Endothelial cell of umbilical vein (primary cell): ENCODE results near the gene ARHGAP18. TPM values are rescaled to one million over a fixed set of nuclear protein-coding genes. Genes with fewer than 3 reads are reported as not detected.
A peak's percentile ranks its signal among the peaks of the same experiment; 100 is the strongest.

ENCODE experiments used
- BruUV-seq: library from RNA; stranded (reverse); fragments of 400-500 nt; replicated peaks from 2 replicates; lab custom pipeline; 2021; lab: Mats Ljungman, UMichigan
- CTCF ChIA-PET: fragments of 300-600, 350-600 bp; sonication (Branson Sonifier 250); formaldehyde crosslinking; loops from one replicate; lab custom pipeline; 2021; ENCODE audit warnings: antibody characterized with exemption, inconsistent platforms; lab: Charles Lee
- POLR2A ChIA-PET: fragments of 300-600, 350-600 bp; sonication (Branson Sonifier 250); formaldehyde crosslinking; loops from one replicate; lab custom pipeline; 2021; ENCODE audit warnings: antibody characterized with exemption, inconsistent platforms; lab: Charles Lee
- DNase-seq: peaks from one replicate; pipeline ENCODE4 v3.0.0-alpha.2; 2011; ENCODE audit warnings: low read depth, low spot score
- FAIRE-seq: peaks from 2 replicates; lab custom pipeline; 2011; peaks lifted over from hg19 to GRCh38; lab: Jason Lieb, UNC
- H2AFZ ChIP-seq: 2 replicates; pipeline ENCODE4 v1.6.0; 2012; ENCODE audit warnings: low read depth, low read length, control low read depth, inconsistent platforms
- H3K27ac ChIP-seq: 2 replicates; pipeline ENCODE4 v1.5.1; 2011; ENCODE audit warnings: low read depth, mild to moderate bottlenecking, control low read depth, low read length, moderate library complexity; ENCODE audit not compliant: insufficient read depth
- H3K27me3 ChIP-seq, 2 experiments: 2 replicates each; pipeline versions ENCODE4 v1.6.0 to v1.6.1; 2011; ENCODE audit warnings: low read length in 2 of 2, mixed read lengths in 1 of 2; ENCODE audit not compliant: control insufficient read depth in 2 of 2, insufficient read depth in 2 of 2
- H3K36me3 ChIP-seq, 2 experiments: 2 replicates in 1 of 2; 3 replicates in 1 of 2; pipeline ENCODE4 v1.5.1; 2011; ENCODE audit warnings: low read length in 2 of 2, mild to moderate bottlenecking in 1 of 2, moderate library complexity in 1 of 2; ENCODE audit not compliant: control insufficient read depth in 2 of 2, insufficient read depth in 2 of 2; ENCODE audit errors: extremely low read depth in 1 of 2
- H3K4me1 ChIP-seq: 3 replicates; pipeline ENCODE4 v1.5.1; 2011; ENCODE audit warnings: mild to moderate bottlenecking, low read length; ENCODE audit not compliant: control insufficient read depth, insufficient read depth; ENCODE audit errors: extremely low read depth
- H3K4me2 ChIP-seq: 2 replicates; pipeline ENCODE4 v1.6.1; 2011; ENCODE audit warnings: low read length, control low read depth, mixed read lengths; ENCODE audit not compliant: insufficient read depth
- H3K4me3 ChIP-seq, 3 experiments: fragments of 200-600 bp in 1 of 3; sonication (generic), shearing (Covaris generic) in 1 of 3; replicated peaks in 1 of 3; 2 replicates each; pipeline ENCODE4 v1.5.1; 2011 to 2016; ENCODE audit warnings: control low read depth in 3 of 3, low read length in 3 of 3, mild to moderate bottlenecking in 2 of 3, inconsistent platforms in 1 of 3, low read depth in 1 of 3, moderate library complexity in 1 of 3; ENCODE audit not compliant: insufficient read depth in 1 of 3
- H3K79me2 ChIP-seq: 2 replicates; pipeline ENCODE4 v1.6.0; 2012; ENCODE audit warnings: low read length, inconsistent platforms; ENCODE audit not compliant: control insufficient read depth, insufficient read depth
- H3K9ac ChIP-seq: replicated peaks from 2 replicates; pipeline ENCODE3; 2011; ENCODE audit warnings: low read length, control low read depth; ENCODE audit not compliant: insufficient read depth; ENCODE audit errors: extremely low read depth
- H3K9me1 ChIP-seq: replicated peaks from 3 replicates; pipeline ENCODE4 v1.6.0; 2011; ENCODE audit warnings: mild to moderate bottlenecking, low read length; ENCODE audit not compliant: control insufficient read depth, insufficient read depth; ENCODE audit errors: extremely low read depth
- H3K9me3 ChIP-seq: replicated peaks from 2 replicates; pipeline ENCODE4 v1.5.1; 2012; ENCODE audit warnings: low read length, inconsistent platforms; ENCODE audit not compliant: control insufficient read depth, insufficient read depth
- H4K20me1 ChIP-seq: replicated peaks from 2 replicates; pipeline ENCODE3; 2011; ENCODE audit warnings: mild to moderate bottlenecking, low read length; ENCODE audit not compliant: control insufficient read depth, insufficient read depth; ENCODE audit errors: extremely low read depth
- EZH2 ChIP-seq: IDR thresholded peaks from 2 replicates; pipeline ENCODE4 v1.6.1; 2012; ENCODE audit warnings: borderline replicate concordance, low read depth, mild to moderate bottlenecking, moderate library complexity, low read length, inconsistent platforms; ENCODE audit not compliant: severe bottlenecking
- FOS ChIP-seq: IDR thresholded peaks from 2 replicates; pipeline ENCODE4 v1.6.1; 2011; ENCODE audit warnings: mild to moderate bottlenecking, low read length, moderate library complexity, borderline replicate concordance; ENCODE audit not compliant: insufficient read depth
- GATA2 ChIP-seq: IDR thresholded peaks from 2 replicates; pipeline ENCODE4 v1.7.0; 2011; ENCODE audit warnings: low read depth, mild to moderate bottlenecking, moderate library complexity, mixed read lengths, low read length; ENCODE audit not compliant: insufficient read length, insufficient read depth
- JUN ChIP-seq: IDR thresholded peaks from 2 replicates; pipeline ENCODE4 v1.6.1; 2011; ENCODE audit warnings: borderline replicate concordance, low read depth; ENCODE audit not compliant: insufficient read length, insufficient read depth
- MYC ChIP-seq: IDR thresholded peaks from one replicate; pipeline ENCODE4 v1.6.1; 2011; ENCODE audit warnings: mild to moderate bottlenecking, low read depth, low read length
- POLR2A ChIP-seq: IDR thresholded peaks from 2 replicates; pipeline ENCODE4 v1.6.1; 2012; ENCODE audit warnings: low read depth, mild to moderate bottlenecking, control low read depth, low read length
- POLR2AphosphoS5 ChIP-seq: IDR thresholded peaks from 2 replicates; pipeline ENCODE4 v1.6.1; 2012; ENCODE audit warnings: low read depth, mild to moderate bottlenecking, control low read depth, low read length, moderate library complexity; ENCODE audit not compliant: insufficient read depth
- dilution Hi-C: fragments of 300-500 bp; cut with MboI; formaldehyde crosslinking; loops from one replicate; pipeline ENCODE4 v1.15.0; 2019; ENCODE audit warnings: low sequenced_read_pairs; ENCODE audit not compliant: extremely low pct_ligation_motif_present
- intact Hi-C: fragments of 100-400 bp; cut with micrococcal nuclease; formaldehyde crosslinking; loops from one replicate; pipeline ENCODE4 v1.10.0; 2022
- polyA plus RNA-seq, 4 experiments: library from polyadenylated mRNA; depleted of rRNA in 3 of 4; stranded (reverse) in 3 of 4; unstranded in 1 of 4; fragments of >200 nt; gene quantifications; 2 replicates each; pipeline versions ENCODE4 v1.2.1 to v1.2.3, GENCODE V29; 2011 to 2012; ENCODE audit warnings: missing spikeins in 1 of 4
- total RNA-seq: library from RNA; stranded (reverse); gene quantifications from 2 replicates; pipeline ENCODE4 v1.2.3, GENCODE V29; 2021
- TF ChIP-seq, protein P1 (sequence below): IDR thresholded peaks from 2 replicates; pipeline ENCODE4 v1.6.1; 2011; ENCODE audit not compliant: insufficient read depth, insufficient read length
- TF ChIP-seq, protein P2 (sequence below), 2 donors: IDR thresholded peaks; 1 replicate in 1 of 2; 2 replicates in 1 of 2; pipeline ENCODE4 v1.5.1; 2011; ENCODE audit warnings: low read length in 2 of 2, mild to moderate bottlenecking in 2 of 2, moderate library complexity in 2 of 2, control low read depth in 1 of 2, inconsistent platforms in 1 of 2, low read depth in 1 of 2; ENCODE audit not compliant: insufficient read depth in 1 of 2; ENCODE audit errors: extremely low read depth in 1 of 2

ARHGAP18 gene
- total and polyA plus RNA-seq, 2 donors (not counting 3 experiments of a cell fraction or from before 2014, with no cell fraction given) = 13.1 to 86.1 TPM

DNA sequence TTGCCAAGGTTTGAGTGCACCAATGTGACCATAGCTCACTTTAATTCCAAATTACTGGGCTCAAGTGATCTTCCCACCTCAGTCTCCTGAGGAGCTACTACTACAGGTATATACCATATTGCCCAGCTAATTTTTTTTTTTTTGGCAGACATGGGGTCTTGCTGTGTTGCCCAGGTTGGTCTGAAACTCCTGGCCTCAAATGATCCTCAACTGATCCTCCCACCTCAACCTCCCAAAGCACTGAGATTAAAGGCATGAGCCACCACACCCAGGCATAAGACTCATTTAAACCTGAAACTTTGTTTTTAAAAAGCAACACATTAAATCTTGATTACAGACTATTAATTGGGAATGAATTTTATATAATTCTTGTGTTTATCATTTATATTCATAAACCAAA is 67.7 kb downstream of the ARHGAP18 start:
- dilution Hi-C loops = no loop called here
- intact Hi-C loops = no loop called here
- Histone ChIP-seq H3K4me2 (no peak overlapping the region), H3K27me3 (no peaks in the 10 kb centered on the region), H3K9me1 (no peaks in the 10 kb centered on the region), H3K27ac (peak overlapping the region; percentile 10), H3K9ac (no peak overlapping the region), H2AFZ (no peak overlapping the region), H3K4me3 (no peak overlapping the region), H3K36me3 (peaks cover 3 to 17% of the 10 kb centered on the region in 2 experiments), H3K9me3 (no peaks in the 10 kb centered on the region), H3K4me1 (peaks cover 86% of the 10 kb centered on the region), H4K20me1 (no peaks in the 10 kb centered on the region), H3K79me2 (peaks cover 20% of the 10 kb centered on the region)
- ChIA-PET POLR2A (interaction anchor here (1.0 kb wide), 1 partner anchor 31 kb away, joined by 3 read pairs; no protein-coding TSS in a partner anchor), CTCF (interaction anchor here (1.1 to 1.4 kb wide), 4 partner anchors 10 to 133 kb away, joined by 3 to 5 read pairs (median 3); no protein-coding TSS in a partner anchor)
- TF ChIP-seq, protein P1, sequence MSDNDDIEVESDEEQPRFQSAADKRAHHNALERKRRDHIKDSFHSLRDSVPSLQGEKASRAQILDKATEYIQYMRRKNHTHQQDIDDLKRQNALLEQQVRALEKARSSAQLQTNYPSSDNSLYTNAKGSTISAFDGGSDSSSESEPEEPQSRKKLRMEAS = no peak
- TF ChIP-seq POLR2A (no peak), FOS (no peak), EZH2 (no peak), GATA2 (no peak), JUN (no peak), POLR2AphosphoS5 (no peak), MYC (no peak)
- FAIRE-seq = no peak
- DNase-seq = no peak
- no TSS peak for BruUV-seq

GRCh38 chr6:129641344-129641743 is 68.6 kb downstream of the ARHGAP18 start:
- no peak overlapping the region for H3K9ac ChIP-seq
- peaks cover 19% of the 10 kb centered on the region for H3K79me2 ChIP-seq

More at GRCh38 chr6:129641344-129641743, 68.6 kb downstream of the ARHGAP18 start:
- DNase-seq (no peak), FAIRE-seq (no peak)
- TF ChIP-seq POLR2AphosphoS5 (no peak), MYC (no peak), GATA2 (no peak), POLR2A (no peak), FOS (no peak), JUN (no peak), EZH2 (no peak)
- TF ChIP-seq, protein P1 = no peak
- TF ChIP-seq, protein P2, sequence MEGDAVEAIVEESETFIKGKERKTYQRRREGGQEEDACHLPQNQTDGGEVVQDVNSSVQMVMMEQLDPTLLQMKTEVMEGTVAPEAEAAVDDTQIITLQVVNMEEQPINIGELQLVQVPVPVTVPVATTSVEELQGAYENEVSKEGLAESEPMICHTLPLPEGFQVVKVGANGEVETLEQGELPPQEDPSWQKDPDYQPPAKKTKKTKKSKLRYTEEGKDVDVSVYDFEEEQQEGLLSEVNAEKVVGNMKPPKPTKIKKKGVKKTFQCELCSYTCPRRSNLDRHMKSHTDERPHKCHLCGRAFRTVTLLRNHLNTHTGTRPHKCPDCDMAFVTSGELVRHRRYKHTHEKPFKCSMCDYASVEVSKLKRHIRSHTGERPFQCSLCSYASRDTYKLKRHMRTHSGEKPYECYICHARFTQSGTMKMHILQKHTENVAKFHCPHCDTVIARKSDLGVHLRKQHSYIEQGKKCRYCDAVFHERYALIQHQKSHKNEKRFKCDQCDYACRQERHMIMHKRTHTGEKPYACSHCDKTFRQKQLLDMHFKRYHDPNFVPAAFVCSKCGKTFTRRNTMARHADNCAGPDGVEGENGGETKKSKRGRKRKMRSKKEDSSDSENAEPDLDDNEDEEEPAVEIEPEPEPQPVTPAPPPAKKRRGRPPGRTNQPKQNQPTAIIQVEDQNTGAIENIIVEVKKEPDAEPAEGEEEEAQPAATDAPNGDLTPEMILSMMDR (IDR thresholded peaks at IDR 0.05; ENCODE audit: extremely low read depth in 1 of 2, insufficient read depth in 1 of 2, low read depth in 1 of 2, low read length in 2 of 2) = no peak
- H3K4me1 ChIP-seq = peaks cover 78% of the 10 kb centered on the region
- no peaks in the 10 kb centered on the region for H4K20me1 ChIP-seq
- no peaks in the 10 kb centered on the region for H3K9me3 ChIP-seq
- no peaks in the 10 kb centered on the region for H3K9me1 ChIP-seq
- CTCF ChIA-PET = interaction anchor here (0.8 to 1.4 kb wide), 4 partner anchors 9 to 134 kb away, joined by 3 to 5 read pairs (median 4); partner anchors contain the start of gene ARHGAP18
- POLR2A ChIA-PET = interaction anchor here (1.0 kb wide), 1 partner anchor 32 kb away, joined by 3 read pairs; no protein-coding TSS in a partner anchor
- H3K4me3 ChIP-seq = no peak overlapping the region
- no peaks in the 10 kb centered on the region for H3K27me3 ChIP-seq
- dilution Hi-C loops (no loop called here), intact Hi-C loops (no loop called here)
- BruUV-seq = no TSS peak
- peaks cover 3 to 19% of the 10 kb centered on the region in 2 experiments for H3K36me3 ChIP-seq
- H3K27ac ChIP-seq = no peak overlapping the region
- no peak overlapping the region for H2AFZ ChIP-seq
- no peak overlapping the region for H3K4me2 ChIP-seq
